Activated CD4-positive, alpha-beta T cell treated with anti-CD3 and anti-CD28 coated beads, Interleukin-2, amount 50 U/mL, for 24 hours (primary cell): Measurements from ENCODE around the gene MCTP1.

Experiments
- DNase-seq, 2 donors: peaks; one replicate each; pipeline ENCODE4 v3.0.0-alpha.2; 2020; ENCODE audit warnings: low read depth in 1 of 2, low spot score in 1 of 2

MCTP1 gene

GRCh38 chr5:95284572-95285408 is at the start of gene MCTP1:
TSS of gene MCTP1 (minus strand) at chr5:95285094.
- no peak for DNase-seq

- DNase-seq: no peak
These were observed 47.3 kb upstream of the MCTP1 start for GRCh38 chr5:95332158-95332557.

GRCh38 chr5:95331358-95331757 is 46.5 kb upstream of the MCTP1 start:
- no peak for DNase-seq

GRCh38 chr5:95327211-95327610 is 42.3 kb upstream of the MCTP1 start:
- DNase-seq: no peak

- no peak for DNase-seq
These were observed 32.8 kb upstream of the MCTP1 start for GRCh38 chr5:95317687-95318086.

- DNase-seq: no peak
These were observed 32.2 kb upstream of the MCTP1 start for GRCh38 chr5:95317085-95317484.

- no peak for DNase-seq
These were observed 19.8 kb upstream of the MCTP1 start for GRCh38 chr5:95304711-95305110.

GRCh38 chr5:95298651-95299050 is 13.8 kb upstream of the MCTP1 start:
- DNase-seq: no peak

GRCh38 chr5:95296291-95296690 is 11.4 kb upstream of the MCTP1 start:
- no peak for DNase-seq

GRCh38 chr5:95285409-95285755 is 488 bp upstream of the MCTP1 start:
- no peak for DNase-seq

- no peak for DNase-seq
These were observed 928 bp downstream of the MCTP1 start for GRCh38 chr5:95283761-95284571.

GRCh38 chr5:95283022-95283615 is 1.8 kb downstream of the MCTP1 start:
- DNase-seq: no peak

- DNase-seq: no peak
These were observed 3.7 kb downstream of the MCTP1 start for GRCh38 chr5:95281226-95281625.

GRCh38 chr5:95280401-95281095 is 4.3 kb downstream of the MCTP1 start:
- DNase-seq: no peak

GRCh38 chr5:95274011-95274410 is 10.9 kb downstream of the MCTP1 start:
- DNase-seq: no peak

GRCh38 chr5:95272316-95272929 is 12.5 kb downstream of the MCTP1 start:
- no peak for DNase-seq

GRCh38 chr5:95262933-95263660 is 21.8 kb downstream of the MCTP1 start:
- DNase-seq: no peak

GRCh38 chr5:95261437-95262175 is 23.3 kb downstream of the MCTP1 start:
- no peak for DNase-seq

- DNase-seq: no peak
These were observed 27.9 kb downstream of the MCTP1 start for GRCh38 chr5:95256991-95257390.

- DNase-seq: no peak
These were observed 28.4 kb downstream of the MCTP1 start for GRCh38 chr5:95256446-95256845.
